SH-SY5Y (cell line): ENCODE measurements around the gene SGF29.

Experiments
- GATA2 ChIP-seq: IDR thresholded peaks from 2 replicates; pipeline ENCODE4 v1.6.1; 2011; ENCODE audit warnings: mild to moderate bottlenecking, low read depth, low read length
- GATA3 ChIP-seq: IDR thresholded peaks from 2 replicates; pipeline ENCODE4 v1.6.1; 2011; ENCODE audit warnings: low read depth, mild to moderate bottlenecking, low read length, moderate library complexity

DNA sequence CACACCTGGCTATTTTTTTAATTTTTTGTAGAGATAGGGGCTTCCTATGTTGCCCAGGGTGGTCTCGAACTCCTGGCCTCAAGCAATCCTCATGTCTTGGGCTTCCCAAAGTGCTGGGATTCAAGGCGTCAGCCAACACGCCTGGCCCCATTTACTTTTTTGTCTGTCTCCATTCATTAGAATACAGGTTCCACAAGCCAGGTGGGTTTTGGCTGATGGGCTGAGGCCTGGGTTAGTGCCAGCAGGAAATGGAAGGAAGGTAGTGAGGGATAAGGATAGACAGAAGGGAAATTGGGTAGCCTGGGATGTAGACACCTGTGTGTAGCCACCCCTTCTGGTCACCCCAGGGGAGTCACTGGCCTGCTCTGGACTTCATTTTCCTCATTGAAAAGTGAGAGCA, 42.7 kb upstream of the SGF29 start:
- TF ChIP-seq GATA2 (no peak), GATA3 (no peak)
